GM12872 (cell line): ENCODE data around the gene ZNF641.

Experiments used
- TF ChIP-seq, protein P1 (sequence below): IDR thresholded peaks from 3 replicates; pipeline ENCODE4 v1.5.1; 2011; ENCODE audit warnings: low read depth, mild to moderate bottlenecking, low read length, moderate library complexity; ENCODE audit not compliant: insufficient read depth

The ZNF641 gene

DNA sequence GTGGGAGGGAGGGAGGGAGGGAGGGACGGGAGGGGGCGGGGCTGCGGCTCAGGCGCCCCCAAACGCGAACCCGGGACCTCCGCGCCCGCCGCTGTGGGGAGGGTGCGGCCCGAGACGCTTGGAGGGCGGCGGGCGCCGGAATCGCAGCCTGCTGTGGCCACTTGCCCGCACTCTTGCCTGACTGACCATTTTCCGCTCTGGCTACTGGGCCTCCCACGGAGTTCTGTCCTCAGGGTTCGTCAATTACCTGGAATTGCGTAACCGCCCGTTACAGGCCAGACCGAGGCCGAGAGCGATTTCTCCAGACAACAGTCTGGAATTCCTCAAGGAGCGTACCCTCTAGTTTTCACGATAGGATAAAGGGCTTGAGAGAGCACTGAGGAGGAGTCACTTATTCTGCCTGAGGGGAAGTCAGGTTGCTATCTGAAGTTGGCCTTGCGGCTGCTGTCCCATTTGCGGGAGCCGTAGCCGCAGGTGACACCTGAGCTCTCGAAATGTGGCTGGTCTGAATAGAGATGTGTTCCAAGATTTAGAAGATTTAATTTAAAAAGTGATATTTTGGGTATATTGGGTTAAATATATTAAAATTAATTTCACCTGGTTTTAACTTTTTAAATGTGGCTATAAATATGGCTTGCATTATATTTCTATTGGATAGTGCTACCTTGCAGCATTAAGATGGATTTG lies 446 bp upstream of the ZNF641 start:
- TF ChIP-seq, protein P1, sequence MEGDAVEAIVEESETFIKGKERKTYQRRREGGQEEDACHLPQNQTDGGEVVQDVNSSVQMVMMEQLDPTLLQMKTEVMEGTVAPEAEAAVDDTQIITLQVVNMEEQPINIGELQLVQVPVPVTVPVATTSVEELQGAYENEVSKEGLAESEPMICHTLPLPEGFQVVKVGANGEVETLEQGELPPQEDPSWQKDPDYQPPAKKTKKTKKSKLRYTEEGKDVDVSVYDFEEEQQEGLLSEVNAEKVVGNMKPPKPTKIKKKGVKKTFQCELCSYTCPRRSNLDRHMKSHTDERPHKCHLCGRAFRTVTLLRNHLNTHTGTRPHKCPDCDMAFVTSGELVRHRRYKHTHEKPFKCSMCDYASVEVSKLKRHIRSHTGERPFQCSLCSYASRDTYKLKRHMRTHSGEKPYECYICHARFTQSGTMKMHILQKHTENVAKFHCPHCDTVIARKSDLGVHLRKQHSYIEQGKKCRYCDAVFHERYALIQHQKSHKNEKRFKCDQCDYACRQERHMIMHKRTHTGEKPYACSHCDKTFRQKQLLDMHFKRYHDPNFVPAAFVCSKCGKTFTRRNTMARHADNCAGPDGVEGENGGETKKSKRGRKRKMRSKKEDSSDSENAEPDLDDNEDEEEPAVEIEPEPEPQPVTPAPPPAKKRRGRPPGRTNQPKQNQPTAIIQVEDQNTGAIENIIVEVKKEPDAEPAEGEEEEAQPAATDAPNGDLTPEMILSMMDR: no peak

DNA sequence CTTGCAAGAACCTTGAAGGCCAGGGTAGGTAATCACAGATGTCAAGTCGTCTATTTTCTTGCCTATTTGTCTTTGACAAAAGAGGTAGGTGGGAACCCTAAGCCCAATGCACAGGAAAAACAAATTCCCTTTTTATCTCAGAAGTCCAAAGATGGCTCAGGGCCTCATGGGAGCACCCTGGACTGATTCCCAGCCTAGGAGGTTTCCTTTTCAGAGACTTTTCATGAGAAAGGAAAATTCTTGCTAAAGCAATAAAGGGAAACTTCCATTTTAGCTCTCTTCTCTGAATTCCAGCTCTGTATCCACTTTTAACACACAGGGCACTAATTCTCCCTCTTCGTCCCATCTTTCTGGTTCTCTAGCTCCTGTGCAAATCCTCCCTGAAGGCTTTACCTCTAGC lies 1.2 kb downstream of the ZNF641 start:
- TF ChIP-seq, protein P1: no peak

DNA sequence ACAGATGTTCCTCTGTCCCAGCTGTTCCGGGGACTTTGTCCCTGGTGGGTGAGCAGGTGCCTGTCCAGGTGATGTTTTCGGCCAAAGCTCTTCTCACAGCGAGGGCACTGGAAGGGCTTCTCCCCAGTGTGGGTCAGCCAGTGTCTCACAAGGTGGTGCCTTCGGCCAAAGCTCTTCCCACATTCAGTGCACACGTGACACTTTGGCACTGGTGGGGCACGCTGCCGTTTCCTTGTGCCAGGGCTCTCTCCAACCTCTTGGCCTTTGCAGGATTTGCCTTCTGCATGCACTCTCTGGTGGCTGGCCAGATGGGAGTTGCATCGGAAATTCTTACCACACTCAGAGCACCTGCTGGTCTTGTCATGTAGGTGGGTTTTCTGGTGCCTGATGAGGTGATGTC lies 7.7 kb downstream of the ZNF641 start:
- TF ChIP-seq, protein P1: no peak

DNA sequence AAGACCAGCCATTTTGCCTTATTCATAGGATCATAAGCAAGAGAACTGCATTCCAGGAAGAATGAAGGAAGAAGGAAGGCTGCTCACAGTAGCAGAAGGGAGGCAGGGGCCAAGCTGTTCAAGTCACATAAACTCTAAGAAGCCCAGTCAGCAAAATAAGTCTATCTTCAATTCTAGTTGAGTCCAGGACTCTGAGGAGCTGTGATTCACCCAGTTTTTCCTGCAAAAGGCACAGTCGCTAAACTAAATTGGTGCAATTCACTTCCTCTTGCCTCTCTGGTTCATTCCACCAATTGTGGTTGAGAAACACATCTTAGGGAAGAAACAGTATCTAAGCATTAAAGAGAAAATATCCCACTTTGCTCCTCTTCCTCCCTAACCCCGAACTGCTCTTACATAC lies 9.8 kb downstream of the ZNF641 start:
- TF ChIP-seq, protein P1: no peak

DNA sequence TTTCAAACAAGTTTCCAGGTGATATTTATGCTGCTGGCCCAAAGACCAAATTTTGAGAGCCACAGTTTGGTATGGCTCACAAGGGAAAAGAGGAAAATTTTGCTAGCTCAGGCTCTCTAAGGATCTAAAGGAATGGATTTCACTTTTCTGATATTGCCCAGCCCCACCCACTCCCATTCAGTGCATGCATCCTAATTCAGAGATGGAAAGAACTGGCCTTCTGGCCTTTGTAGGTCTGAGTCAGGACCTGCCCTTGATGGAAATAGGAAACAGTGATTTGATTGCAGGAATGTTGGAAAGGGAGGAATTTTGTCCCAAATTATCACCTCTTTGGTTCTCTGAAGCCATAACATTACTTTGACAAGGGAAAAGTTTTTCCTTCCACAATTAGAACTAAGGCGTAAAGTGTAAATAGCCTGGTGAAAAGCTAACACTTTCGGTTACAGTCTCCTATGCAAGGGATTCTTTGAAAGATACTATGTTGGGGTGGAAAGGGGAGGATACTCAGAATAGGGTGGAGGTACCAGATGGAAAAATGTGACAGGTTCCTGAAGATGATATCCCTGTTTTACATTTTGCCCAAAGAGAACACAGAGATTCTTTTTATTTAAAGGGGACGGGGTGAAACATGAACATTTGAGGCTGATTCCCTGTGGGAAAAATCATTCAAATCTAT lies 11.1 kb downstream of the ZNF641 start:
- TF ChIP-seq, protein P1: no peak

DNA sequence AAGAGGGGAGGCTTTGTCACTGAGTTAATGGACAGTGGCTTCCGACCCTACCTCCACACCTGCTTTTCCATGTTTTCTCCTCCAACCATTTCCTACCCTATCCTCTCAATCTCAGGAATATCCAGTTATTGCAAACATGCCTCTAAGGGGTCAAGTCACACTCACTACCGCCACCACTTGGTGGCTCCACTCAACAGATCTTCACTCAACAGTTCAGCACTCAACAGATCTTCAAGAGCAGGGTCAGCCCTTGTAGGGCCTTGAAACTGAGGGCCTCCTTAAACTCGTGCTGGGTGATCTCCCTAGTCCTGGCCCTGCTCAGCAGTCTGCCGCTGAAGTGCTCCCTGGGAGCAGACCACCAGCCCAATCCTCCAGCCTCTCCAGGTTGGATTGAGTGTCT lies 14.2 kb downstream of the ZNF641 start:
- TF ChIP-seq, protein P1: peak; percentile 44; the same call in 1 of the 3 replicates

DNA sequence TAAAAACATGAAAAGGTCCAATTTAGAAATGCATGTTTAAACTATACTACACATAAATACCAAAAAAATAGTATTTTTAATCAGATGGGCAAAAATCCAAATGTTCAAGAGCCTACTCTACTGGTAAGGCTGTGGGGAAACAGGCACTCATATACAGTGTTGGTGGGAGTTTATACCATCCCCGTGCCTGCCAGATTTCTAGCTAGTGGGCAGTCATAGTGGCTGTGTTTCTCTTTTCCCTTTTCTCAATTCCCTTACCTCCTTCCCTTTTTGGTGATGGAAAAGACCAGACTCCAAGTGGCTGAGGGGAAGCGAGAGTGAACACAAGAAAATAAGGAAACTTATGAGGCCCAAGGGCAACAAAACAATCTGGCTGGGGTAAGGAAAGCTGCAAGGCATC lies 14.7 kb downstream of the ZNF641 start:
- TF ChIP-seq, protein P1: no peak
